Dermis blood vessel endothelial cell (primary cell): ENCODE data around the gene ATP9B. TPM values are rescaled to one million over a fixed set of nuclear protein-coding genes. Genes with fewer than 3 reads are reported as not detected.
"Not testable (repeated sequence)": the region's sequence is repeated elsewhere in the genome, so short reads cannot be mapped to it uniquely, and the experiment has no call there.

Source experiments
- DNase-seq: peaks from one replicate; pipeline ENCODE4 v3.0.0; 2010
- total RNA-seq: library from RNA; depleted of rRNA; stranded (reverse); fragments of >200 nt; gene quantifications from 2 replicates; pipeline ENCODE4 v1.2.3, GENCODE V29; 2014

The ATP9B gene
- total RNA-seq, 1 donor from 2014 or later, result 26.9 TPM

- DNase-seq, result no peak
These were observed 173.1 kb downstream of the ATP9B start for GRCh38 chr18:79242246-79242645.

- no peak for DNase-seq
These were observed 176.4 kb downstream of the ATP9B start for GRCh38 chr18:79245517-79246001.

DNA sequence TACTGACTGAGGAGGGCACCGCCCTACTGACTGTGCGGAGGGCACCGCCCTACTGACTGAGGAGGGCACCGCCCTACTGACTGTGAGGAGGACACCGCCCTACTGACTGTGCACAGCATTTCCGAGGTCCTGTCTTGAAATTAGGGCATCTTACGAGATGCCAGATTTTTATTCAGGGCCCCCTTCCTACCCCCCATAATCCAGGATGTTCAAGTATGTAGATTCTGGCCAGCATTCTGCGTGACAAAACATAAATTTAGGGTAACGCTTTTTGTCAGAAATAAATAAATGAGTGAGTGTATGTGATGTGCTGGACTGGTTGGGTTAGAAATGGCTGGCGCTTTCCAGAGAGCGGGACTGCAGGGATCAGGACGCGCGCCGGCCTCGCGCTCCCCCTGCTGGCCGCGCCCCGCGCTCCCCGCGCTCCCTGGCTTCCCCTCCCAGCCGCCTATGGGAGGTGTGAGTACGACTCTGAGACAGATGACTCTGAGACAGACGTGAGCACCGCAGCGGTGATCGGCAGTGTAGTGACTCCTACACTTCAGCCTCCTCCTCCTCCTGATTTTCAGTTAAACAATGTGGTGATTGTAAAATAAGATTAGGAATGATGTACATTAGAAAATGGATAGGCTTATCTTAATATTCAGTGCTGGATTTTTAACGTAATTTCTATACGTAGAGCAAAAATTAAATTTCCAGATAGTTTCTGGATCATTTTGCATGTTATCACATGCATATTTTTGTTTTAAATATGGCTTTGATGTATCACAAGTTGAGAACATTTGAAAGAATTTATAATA lies 177.3 kb downstream of the ATP9B start:
- DNase-seq, result peak; percentile 88

DNA sequence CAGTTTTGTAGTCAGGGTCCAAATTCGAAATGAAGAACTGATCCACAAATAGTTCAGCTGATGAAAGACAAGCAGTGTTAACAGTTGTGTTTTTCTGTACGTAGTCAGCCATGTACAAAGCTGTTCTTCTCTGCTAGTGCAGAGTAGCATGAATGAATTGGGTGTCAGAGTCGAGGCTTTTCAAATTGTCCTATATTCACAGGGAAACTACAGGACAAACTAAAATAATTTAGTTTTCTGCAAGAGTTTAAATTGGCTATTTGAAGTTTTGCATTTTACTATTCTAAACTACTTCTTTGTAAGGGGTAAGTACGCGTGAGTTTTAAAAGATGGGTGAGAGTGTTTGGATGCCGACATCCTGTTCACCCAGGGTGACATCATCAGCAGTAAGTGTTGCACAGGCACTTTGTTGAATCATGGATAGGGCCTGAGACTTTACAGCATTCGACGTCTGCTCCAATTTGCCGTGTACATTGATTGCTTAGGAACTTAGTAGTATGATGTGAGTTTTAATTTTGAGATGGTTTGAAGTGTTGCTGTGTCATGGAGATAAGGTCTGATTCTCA lies 179.4 kb downstream of the ATP9B start:
- DNase-seq, result no peak

DNA sequence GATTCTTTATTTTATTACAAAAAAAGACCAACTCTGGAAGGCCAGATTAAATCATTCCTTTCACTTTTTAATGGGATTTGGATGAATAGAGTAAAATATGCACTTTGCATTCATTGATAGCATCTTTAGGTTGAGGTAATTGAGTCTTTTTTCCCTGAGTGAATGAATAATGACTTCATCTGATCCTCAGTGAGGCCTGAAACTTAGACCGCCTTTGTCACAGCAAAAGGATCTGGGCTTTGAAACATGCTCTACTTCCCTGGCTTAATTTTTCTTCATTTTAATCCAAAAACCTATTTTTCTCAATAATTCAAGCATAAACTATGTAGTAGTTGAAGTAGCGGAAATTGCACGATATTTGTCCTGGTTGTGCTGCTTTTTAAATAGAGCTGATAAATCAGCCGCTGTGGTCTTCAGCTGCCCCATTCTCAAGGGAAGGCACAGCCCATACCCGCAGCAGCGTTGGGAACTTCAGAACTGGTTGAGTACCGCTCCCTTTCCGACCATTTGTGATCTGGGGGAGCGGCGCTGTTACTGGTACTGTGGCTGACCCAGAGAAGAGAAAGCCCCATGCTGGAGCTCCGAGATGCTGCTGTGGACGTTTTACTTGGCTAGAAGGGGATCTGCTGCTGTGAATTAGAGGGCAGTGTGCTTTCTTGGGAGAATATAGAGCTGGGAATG lies 181.2 kb downstream of the ATP9B start:
- no peak for DNase-seq

DNA sequence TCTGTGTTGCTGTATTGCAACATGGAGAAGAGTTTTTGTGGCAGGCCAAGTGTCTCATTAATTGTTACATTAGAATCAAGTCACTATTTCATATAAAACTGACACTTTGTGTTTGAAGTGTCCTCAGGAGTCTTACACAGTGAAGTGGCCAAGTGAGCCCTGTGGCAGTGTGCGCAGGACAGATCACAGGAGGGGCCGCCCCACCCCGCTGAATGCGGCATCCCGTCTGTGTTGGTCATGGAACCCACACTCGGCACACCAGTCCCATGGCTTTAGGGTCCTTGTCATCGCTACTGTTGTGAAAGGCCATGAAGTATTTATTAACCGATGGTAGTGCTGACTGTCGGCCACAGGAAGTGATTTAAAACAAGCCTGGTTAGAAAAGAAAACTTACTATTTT lies 181.8 kb downstream of the ATP9B start:
- DNase-seq, result no peak

DNA sequence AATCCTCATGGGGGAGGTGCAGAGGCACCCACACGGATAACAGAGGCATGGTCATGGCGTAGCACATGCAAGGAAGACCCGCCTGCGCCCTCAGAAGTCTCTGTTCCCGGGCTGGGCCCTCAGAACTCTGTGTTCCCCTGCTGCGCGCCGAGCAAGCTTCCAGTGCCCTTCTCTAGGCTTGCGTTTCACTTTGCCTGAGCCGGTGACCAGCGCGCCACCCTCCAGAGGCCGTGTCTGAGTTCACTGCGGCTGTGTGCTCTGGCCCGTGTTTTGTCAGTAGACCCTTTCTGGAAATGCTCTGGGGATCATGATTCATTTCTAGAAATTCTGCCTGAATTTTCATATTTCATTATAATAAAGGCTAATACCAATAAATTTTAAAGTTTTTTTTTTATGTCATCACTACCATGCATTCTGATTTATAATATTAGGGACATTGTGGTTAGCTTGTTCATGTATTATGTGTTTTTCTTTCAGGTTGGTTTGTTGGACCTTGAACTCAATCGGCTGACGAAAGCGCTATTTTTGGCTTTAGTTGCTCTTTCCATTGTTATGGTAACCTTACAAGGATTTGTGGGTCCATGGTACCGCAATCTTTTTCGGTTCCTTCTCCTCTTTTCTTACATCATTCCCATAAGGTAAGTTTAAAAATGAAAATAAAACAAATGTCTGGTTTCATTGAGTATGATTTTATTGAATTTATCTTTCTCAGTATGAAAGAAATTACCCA lies 183.9 kb downstream of the ATP9B start:
- no peak for DNase-seq

- no peak for DNase-seq
These were observed 188.3 kb downstream of the ATP9B start for GRCh38 chr18:79257480-79257879.

- no peak for DNase-seq
These were observed 189.3 kb downstream of the ATP9B start for GRCh38 chr18:79258447-79258846.

DNA sequence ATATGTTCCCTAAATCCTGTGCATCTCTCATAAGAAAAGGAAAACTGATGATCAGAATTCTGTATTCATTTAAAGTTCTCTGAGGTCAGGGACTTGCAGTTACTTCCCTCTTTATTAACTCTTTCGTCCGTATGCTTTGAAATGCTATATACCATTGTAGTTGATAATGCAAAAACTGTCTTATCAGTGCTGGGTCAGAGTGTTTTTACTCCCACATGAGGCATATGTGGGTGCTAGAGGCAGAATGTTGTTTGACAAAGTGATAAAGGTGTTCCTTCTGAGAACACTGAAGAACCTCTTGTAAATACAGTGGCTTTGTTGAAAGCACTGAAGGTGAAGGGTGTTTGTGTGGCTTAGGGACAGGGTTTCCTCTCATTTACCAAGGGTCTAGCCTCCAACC lies 190.0 kb downstream of the ATP9B start:
- DNase-seq, result no peak

DNA sequence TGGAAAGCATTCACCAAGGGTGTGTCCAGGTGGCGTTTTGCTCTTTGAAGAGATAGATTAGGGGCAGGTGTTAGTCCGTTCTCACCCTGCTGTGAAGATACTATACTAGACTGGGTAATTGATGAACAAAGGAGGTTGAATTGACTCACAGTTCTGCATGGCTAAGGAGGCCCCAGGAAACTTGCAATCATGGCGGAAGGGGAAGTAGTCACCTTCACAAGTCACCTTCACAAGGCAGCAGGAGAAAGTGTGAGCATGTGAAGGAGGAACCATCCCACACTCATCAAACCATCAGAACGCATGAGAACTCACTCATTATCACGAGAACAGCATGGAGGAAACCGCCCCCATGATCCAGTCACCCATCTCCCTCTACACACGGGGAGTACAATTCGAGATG lies 190.8 kb downstream of the ATP9B start:
- no peak for DNase-seq

- DNase-seq, result peak; percentile 54
These were observed 191.3 kb downstream of the ATP9B start for GRCh38 chr18:79260510-79260909.

DNA sequence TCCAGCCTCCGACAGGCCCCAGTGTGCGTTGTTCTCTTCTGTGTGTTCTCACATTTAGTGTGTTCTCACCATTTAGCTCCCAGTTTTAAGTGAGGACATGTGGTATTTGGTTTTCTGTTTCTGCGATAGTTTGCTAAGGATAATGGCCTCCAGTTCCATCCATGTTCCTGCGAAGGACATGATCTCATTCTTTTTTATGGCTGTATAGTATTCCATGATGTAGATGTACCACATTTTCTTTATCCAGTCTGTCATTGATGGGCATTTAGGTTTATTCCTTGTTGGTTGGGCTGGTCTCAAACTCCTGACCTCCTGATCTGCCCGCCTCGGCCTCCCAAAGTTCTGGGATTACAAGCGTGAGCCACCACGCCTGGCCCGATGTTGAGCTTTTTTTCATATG lies 195.9 kb downstream of the ATP9B start:
- DNase-seq, result not testable (repeated sequence)

DNA sequence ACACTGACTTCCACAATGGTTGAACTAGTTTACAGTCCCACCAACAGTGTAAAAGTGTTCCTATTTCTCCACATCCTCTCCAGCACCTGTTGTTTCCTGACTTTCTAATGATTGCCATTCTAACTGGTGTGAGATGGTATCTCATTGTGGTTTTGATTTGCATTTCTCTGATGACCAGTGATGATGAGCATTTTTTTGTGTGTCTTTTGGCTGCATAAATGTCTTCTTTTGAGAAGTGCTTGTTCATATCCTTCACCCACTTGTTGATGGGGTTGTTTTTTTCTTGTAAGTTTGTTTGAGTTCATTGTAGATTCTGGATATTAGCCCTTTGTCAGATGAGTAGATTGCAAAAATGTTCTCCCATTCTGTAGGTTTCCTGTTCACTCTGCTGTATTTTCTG lies 202.6 kb downstream of the ATP9B start:
- DNase-seq, result not testable (repeated sequence)

- peak; percentile 67 for DNase-seq
These were observed 203.7 kb downstream of the ATP9B start for GRCh38 chr18:79272916-79273315.

DNA sequence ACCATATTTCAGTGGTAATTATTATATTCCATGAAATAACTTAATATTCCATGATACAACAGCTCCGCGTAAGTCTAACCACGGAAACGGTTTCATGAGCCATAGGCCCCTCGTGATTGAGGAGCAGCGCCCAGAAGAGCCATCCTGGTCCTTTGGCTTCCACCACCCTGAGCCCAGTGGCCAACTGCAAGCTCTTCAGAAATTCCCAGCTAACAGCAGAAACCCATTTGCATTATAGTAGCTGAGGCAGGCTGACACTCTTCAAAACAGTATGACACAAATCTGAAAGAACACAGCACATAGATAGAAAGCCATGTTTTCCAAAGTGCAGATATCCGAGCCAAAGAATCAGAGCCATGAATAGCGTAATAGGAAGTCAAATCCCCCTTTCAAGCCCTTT lies 205.6 kb downstream of the ATP9B start:
- DNase-seq, result no peak

DNA sequence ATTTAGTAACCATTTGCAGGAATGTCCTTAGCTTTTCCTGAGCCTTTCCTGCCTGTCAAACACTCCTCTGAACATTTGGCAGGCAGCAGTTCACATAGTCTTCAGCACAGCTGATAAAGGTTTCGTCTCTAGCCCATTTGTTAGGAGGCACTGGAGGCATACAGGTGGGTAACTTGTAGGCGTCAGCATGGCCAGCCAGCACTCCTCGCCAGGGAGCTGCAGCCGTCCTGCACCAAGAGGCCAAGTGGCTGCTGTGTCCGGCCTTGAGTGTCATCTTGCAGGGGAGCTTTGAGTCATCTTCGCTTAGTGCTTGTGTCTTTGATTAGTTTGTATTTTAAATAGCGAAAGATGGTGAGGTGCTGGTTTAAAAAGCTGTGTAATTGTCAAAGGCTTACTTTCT lies 206.3 kb downstream of the ATP9B start:
- DNase-seq, result peak; percentile 12

DNA sequence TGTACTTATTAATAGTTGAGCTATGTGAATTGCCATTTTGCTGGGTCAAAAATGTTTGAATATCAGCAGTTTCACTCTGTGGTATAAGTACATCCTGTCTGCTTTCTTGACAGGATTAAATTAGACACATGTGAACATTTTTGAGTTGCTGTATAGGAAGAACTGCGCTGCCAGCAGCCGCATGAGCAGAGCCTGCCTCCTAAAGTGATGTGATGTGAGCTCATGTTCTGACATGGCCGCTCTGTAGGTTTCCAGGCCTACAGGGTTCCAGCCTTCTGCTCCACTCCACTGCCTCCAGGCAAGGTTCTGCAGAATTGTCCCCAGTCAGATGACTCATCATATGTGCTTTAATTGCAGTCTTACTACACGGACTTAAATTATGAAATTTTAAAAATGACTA lies 206.8 kb downstream of the ATP9B start:
- DNase-seq, result no peak

- no peak for DNase-seq
These were observed 209.7 kb downstream of the ATP9B start for GRCh38 chr18:79278896-79279295.

- DNase-seq, result no peak
These were observed 214.1 kb downstream of the ATP9B start for GRCh38 chr18:79283131-79283810.

GRCh38 chr18:79283929-79284328 lies 214.7 kb downstream of the ATP9B start:
- DNase-seq, result no peak

GRCh38 chr18:79285191-79285590 lies 216.0 kb downstream of the ATP9B start:
- not testable (repeated sequence) for DNase-seq
